SK-N-SH (cell line): ENCODE measurements around the gene COL5A1. TPM values are rescaled to one million over a fixed set of nuclear protein-coding genes. Genes with fewer than 3 reads are reported as not detected.
A peak's percentile ranks its signal among the peaks of the same experiment; 100 is the strongest.
"Not testable (repeated sequence)": the region's sequence is repeated elsewhere in the genome, so short reads cannot be mapped to it uniquely, and the experiment has no call there.

Source experiments
- CTCF ChIA-PET: fragments of 300-600, 350-600 bp; formaldehyde crosslinking; extraction: SDS; loops from one replicate; lab custom pipeline; 2021; lab: Yijun Ruan, JAX
- POLR2A ChIA-PET: fragments of 350-600 bp; sonication (Branson Sonifier 250); formaldehyde crosslinking; extraction: SDS; loops from one replicate; lab custom pipeline; 2020; ENCODE audit warnings: antibody characterized with exemption, inconsistent platforms; lab: Yijun Ruan, JAX
- DNase-seq: peaks from one replicate; pipeline ENCODE4 v3.0.0; 2012
- H2AFZ ChIP-seq: fragments of 200-600 bp; sonication (generic); 2 replicates; pipeline ENCODE4 v1.8.1; 2016; ENCODE audit warnings: antibody characterized with exemption, mild to moderate bottlenecking, low read depth
- H3F3A ChIP-seq: fragments of 200-600 bp; sonication (generic); replicated peaks from 2 replicates; pipeline ENCODE3; 2016; ENCODE audit warnings: antibody characterized with exemption, mild to moderate bottlenecking; ENCODE audit not compliant: insufficient read depth
- H3K27ac ChIP-seq, 2 experiments: fragments of 200-500 bp in 1 of 2; fragments of 200-600 bp in 1 of 2; sonication (Bioruptor generic) in 1 of 2; sonication (generic), shearing (Covaris generic) in 1 of 2; 2 replicates each; pipeline versions ENCODE4 v1.5.1 to v1.6.1; 2014 to 2016; ENCODE audit warnings: low read depth in 2 of 2, inconsistent platforms in 1 of 2, low read length in 1 of 2, mild to moderate bottlenecking in 1 of 2, mixed read lengths in 1 of 2
- H3K27me3 ChIP-seq: fragments of 200-600 bp; sonication (generic), shearing (Covaris generic); 2 replicates; pipeline ENCODE4 v1.6.1; 2016; ENCODE audit warnings: mixed run types; ENCODE audit not compliant: insufficient read depth
- H3K36me3 ChIP-seq, 2 experiments: fragments of 200-500 bp in 1 of 2; fragments of 200-600 bp in 1 of 2; sonication (Bioruptor generic) in 1 of 2; sonication (generic) in 1 of 2; replicated peaks in 1 of 2; 2 replicates each; pipeline versions ENCODE3 to v1.5.1; 2014 to 2016; ENCODE audit warnings: low read length in 1 of 2, mild to moderate bottlenecking in 1 of 2; ENCODE audit not compliant: insufficient read depth in 2 of 2, control insufficient read depth in 1 of 2
- H3K4me1 ChIP-seq, 2 experiments: fragments of 200-500 bp in 1 of 2; fragments of 200-600 bp in 1 of 2; sonication (Bioruptor generic) in 1 of 2; sonication (generic), shearing (Covaris generic) in 1 of 2; 2 replicates each; pipeline versions ENCODE4 v1.5.1 to v1.6.1; 2014 to 2016; ENCODE audit warnings: low read depth in 1 of 2, low read length in 1 of 2, mixed run types in 1 of 2; ENCODE audit not compliant: insufficient read depth in 2 of 2, control insufficient read depth in 1 of 2
- H3K4me2 ChIP-seq: fragments of 200-600 bp; sonication (generic), shearing (Covaris generic); 2 replicates; pipeline ENCODE4 v1.6.1; 2017; ENCODE audit warnings: mixed run types
- H3K4me3 ChIP-seq, 2 experiments: fragments of 200-500 bp in 1 of 2; fragments of 200-600 bp in 1 of 2; sonication (Bioruptor generic) in 1 of 2; sonication (generic), shearing (Covaris generic) in 1 of 2; 2 replicates each; pipeline versions ENCODE4 v1.5.1 to v1.8.1; 2014 to 2016; ENCODE audit warnings: low read depth in 2 of 2, inconsistent platforms in 1 of 2, low read length in 1 of 2, mild to moderate bottlenecking in 1 of 2, mixed read lengths in 1 of 2, moderate library complexity in 1 of 2
- H3K79me2 ChIP-seq: fragments of 200-600 bp; sonication (generic); 2 replicates; pipeline ENCODE4 v1.8.1; 2017; ENCODE audit warnings: mild to moderate bottlenecking; ENCODE audit not compliant: insufficient read depth
- H3K9ac ChIP-seq: fragments of 200-600 bp; sonication (generic); 2 replicates; pipeline ENCODE4 v1.6.1; 2017; ENCODE audit warnings: mixed run types
- H3K9me2 ChIP-seq: fragments of 200-600 bp; sonication (generic); 2 replicates; pipeline ENCODE4 v1.6.1; 2017; ENCODE audit warnings: mixed run types
- H3K9me3 ChIP-seq: fragments of 200-600 bp; sonication (generic); 2 replicates; pipeline ENCODE4 v1.6.1; 2017; ENCODE audit warnings: mixed run types, mild to moderate bottlenecking, moderate library complexity
- H4K20me1 ChIP-seq: fragments of 200-600 bp; sonication (generic); 2 replicates; pipeline ENCODE4 v1.6.1; 2017; ENCODE audit warnings: mild to moderate bottlenecking, mixed run types; ENCODE audit not compliant: insufficient read depth
- CHD2 ChIP-seq: fragments of 150-350 bp; IDR thresholded peaks from 2 replicates; pipeline ENCODE4 v1.6.1; 2018; ENCODE audit warnings: low read length; ENCODE audit not compliant: partially characterized antibody
- EP300 ChIP-seq, 2 experiments: IDR thresholded peaks; 2 replicates each; pipeline versions ENCODE4 v1.4.0 to v1.6.1; 2012; ENCODE audit warnings: borderline replicate concordance in 1 of 2, low read depth in 1 of 2, low read length in 1 of 2
- FOSL2 ChIP-seq: IDR thresholded peaks from 2 replicates; pipeline ENCODE4 v1.4.0; 2012; ENCODE audit warnings: low read depth, mild to moderate bottlenecking, moderate library complexity, borderline replicate concordance
- FOXJ3 ChIP-seq: sonication (generic); formaldehyde crosslinking; IDR thresholded peaks from 2 replicates; pipeline ENCODE4 v1.5.1; 2020; ENCODE audit warnings: mild to moderate bottlenecking, missing genetic modification reagents
- FOXM1 ChIP-seq: IDR thresholded peaks from 2 replicates; pipeline ENCODE4 v1.4.0; 2012; ENCODE audit warnings: low read depth, mild to moderate bottlenecking
- GATA2 ChIP-seq: sonication (generic); formaldehyde crosslinking; IDR thresholded peaks from 2 replicates; pipeline ENCODE4 v1.5.0; 2020; ENCODE audit warnings: mild to moderate bottlenecking, missing genetic modification reagents
- MEF2A ChIP-seq: IDR thresholded peaks from 2 replicates; pipeline ENCODE4 v1.4.0; 2012; ENCODE audit warnings: low read depth, borderline replicate concordance
- RAD21 ChIP-seq: IDR thresholded peaks from 2 replicates; pipeline ENCODE4 v1.6.1; 2012; ENCODE audit warnings: mild to moderate bottlenecking, low read length
- RCOR1 ChIP-seq: fragments of 150-350 bp; IDR thresholded peaks from 2 replicates; pipeline ENCODE4 v1.6.1; 2017; ENCODE audit warnings: antibody characterized with exemption, low read length
- REST ChIP-seq: IDR thresholded peaks from 2 replicates; pipeline ENCODE4 v1.6.1; 2012; ENCODE audit warnings: mild to moderate bottlenecking, low read depth, low read length, moderate library complexity
- SMC3 ChIP-seq: IDR thresholded peaks from 2 replicates; pipeline ENCODE4 v1.6.1; 2012; ENCODE audit warnings: low read depth, low read length, improper control_type of control experiment
- TCF12 ChIP-seq: IDR thresholded peaks from 2 replicates; pipeline ENCODE4 v1.4.0; 2012
- whole genome bisulfite sequencing: methylation state at CpG from one replicate; pipeline ENCODE4 v1.1.6; 2017; ENCODE audit warnings: low lambda C conversion rate; 5-methylcytosine and 5-hydroxymethylcytosine counted together
- polyA plus RNA-seq, 3 experiments: library from polyadenylated mRNA; depleted of rRNA; stranded (reverse); fragments of >200 nt; gene quantifications; 2 replicates each; pipeline ENCODE4 v1.2.3, GENCODE V29; 2012
- TF ChIP-seq, protein P1 (sequence below): IDR thresholded peaks from 2 replicates; pipeline ENCODE4 v1.4.0; 2012; ENCODE audit warnings: low read depth
- TF ChIP-seq, protein P2 (sequence below): fragments of 150-350 bp; IDR thresholded peaks from 2 replicates; pipeline ENCODE4 v1.6.1; 2017; ENCODE audit warnings: antibody characterized with exemption, low read length, low read depth, borderline replicate concordance

Gene COL5A1
- polyA plus RNA-seq, 1 of the 3 experiments (the other 2 are of a cell fraction): 73.8 TPM

DNA sequence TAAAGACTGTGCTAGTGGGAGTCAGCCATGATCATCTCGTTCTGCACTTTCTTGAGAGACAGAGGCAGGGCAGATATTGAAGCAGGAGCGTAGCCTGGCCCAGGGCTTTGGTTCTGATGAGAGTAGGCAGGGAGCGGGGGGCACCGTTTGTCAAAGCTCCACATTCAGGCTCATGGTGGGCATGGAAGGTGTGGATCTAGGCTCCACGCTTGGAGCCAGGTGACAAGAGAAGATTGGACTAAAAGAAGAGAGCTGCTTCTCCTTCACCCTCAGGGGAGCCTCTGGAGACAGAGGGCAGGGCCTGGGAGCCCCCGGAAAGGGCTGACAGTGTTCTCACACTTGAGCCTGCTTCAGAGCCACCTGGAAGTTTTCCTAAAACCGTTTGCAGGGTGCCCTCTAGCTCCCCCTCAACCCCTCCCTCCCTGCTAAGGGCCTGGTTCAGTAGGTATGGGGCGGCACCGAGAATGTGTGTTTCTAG, 214.3 kb downstream of the COL5A1 start (continued):
- TF ChIP-seq MEF2A: no peak
- TF ChIP-seq, all 33 proteins: peak for 0

DNA sequence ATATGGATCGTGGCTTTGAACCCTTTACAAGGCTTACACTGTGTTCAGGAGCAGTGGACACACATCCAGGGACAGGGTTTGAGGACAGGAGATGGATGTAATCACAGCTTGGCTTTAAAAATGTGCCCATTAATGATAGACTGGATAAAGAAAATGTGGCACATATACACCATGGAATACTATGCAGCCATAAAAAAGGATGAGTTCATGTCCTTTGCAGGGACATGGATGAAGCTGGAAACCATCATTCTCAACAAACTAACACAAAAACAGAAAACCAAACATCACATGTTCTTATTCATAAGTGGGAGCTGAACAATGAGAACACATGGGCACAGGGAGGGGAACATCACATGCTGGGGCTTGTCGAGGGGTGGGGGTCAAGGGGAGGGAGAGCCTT, 215.8 kb downstream of the COL5A1 start:
- H3F3A ChIP-seq: not testable (repeated sequence)

DNA sequence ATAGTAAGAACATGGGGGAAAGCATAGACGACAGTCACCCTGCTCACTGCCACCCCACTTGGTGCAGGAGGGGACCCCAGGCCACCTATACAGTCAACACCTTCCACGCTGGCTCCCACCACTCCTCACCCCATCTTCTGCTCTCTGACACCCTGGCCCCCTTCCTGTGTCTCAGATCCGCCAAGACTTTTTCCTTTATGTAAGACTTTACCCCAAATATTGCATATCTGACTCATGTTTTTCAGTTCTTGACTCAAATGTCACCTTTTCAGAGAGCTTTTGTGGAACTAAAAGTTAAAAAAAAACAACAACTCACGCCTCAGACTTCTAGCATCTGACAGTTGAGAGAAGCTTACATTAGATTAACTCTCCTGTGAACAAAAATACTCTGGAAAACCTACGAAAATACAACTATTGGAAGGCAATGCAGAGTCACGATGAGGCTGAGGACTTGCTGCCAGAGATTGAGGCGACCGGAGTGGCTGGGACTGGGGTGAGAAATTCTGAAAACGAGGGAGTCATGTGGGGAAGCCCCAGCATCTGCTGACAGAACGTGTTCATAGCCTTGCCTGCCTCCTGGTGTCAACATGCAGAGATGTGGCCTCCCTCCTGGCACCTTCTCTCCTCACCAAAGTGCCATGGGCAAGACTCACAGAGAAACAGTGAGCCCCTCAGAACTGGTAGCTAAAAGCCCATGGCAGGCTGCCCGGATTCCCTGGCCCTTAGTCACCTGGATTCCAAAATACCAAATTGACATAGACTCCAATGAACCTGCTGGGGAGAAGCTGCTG, 216.6 kb downstream of the COL5A1 start:
- TF ChIP-seq FOSL2 (peak; percentile 15; the same call in 1 of the 2 replicates), MEF2A (no peak)
- no peak overlapping the region for H3K9ac ChIP-seq
- no peaks in the 10 kb centered on the region for H3K27me3 ChIP-seq
- 22% methylated on average over 11 of the region's 11 CpGs for WGBS
- ChIA-PET CTCF (no interaction called here), POLR2A (no interaction called here)
- no peaks in the 10 kb centered on the region for H4K20me1 ChIP-seq
- H3K79me2 ChIP-seq: no peaks in the 10 kb centered on the region
- H3K9me3 ChIP-seq: no peaks in the 10 kb centered on the region
- H3F3A ChIP-seq: no peaks in the 10 kb centered on the region
- no peak overlapping the region for H2AFZ ChIP-seq
- DNase-seq: no peak
- no peaks in the 10 kb centered on the region for H3K9me2 ChIP-seq
- H3K4me1 ChIP-seq: no peaks in the 10 kb centered on the region
- H3K4me2 ChIP-seq: no peak overlapping the region
- H3K27ac ChIP-seq: no peak overlapping the region
- no peaks in the 10 kb centered on the region for H3K36me3 ChIP-seq
- no peak overlapping the region for H3K4me3 ChIP-seq

More for the DNA sequence above, 215.8 kb downstream of the COL5A1 start:
- H4K20me1 ChIP-seq, H3K36me3 ChIP-seq, H3K4me3 ChIP-seq, CTCF ChIA-PET, H3K27ac ChIP-seq, H3K4me1 ChIP-seq, H3K79me2 ChIP-seq, H3K27me3 ChIP-seq, H3K9ac ChIP-seq, DNase-seq, H3K9me3 ChIP-seq, POLR2A ChIA-PET, H3K4me2 ChIP-seq, H3K9me2 ChIP-seq, H2AFZ ChIP-seq: not testable (repeated sequence)
- 44% methylated on average over 2 of the region's 2 CpGs for WGBS

- no peak overlapping the region for H3K27ac ChIP-seq
- no peaks in the 10 kb centered on the region for H3K27me3 ChIP-seq
- ChIA-PET POLR2A (no interaction called here), CTCF (no interaction called here)
- no peaks in the 10 kb centered on the region for H3K36me3 ChIP-seq
- no peaks in the 10 kb centered on the region for H3K4me1 ChIP-seq
- H3K9ac ChIP-seq: no peak overlapping the region
- H3K4me3 ChIP-seq: no peak overlapping the region
- no peaks in the 10 kb centered on the region for H3F3A ChIP-seq
- no peaks in the 10 kb centered on the region for H4K20me1 ChIP-seq
- H2AFZ ChIP-seq: no peak overlapping the region
- DNase-seq: no peak
- no peak overlapping the region for H3K4me2 ChIP-seq
- H3K79me2 ChIP-seq: no peaks in the 10 kb centered on the region
- TF ChIP-seq, protein P1, sequence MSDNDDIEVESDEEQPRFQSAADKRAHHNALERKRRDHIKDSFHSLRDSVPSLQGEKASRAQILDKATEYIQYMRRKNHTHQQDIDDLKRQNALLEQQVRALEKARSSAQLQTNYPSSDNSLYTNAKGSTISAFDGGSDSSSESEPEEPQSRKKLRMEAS: no peak
- TF ChIP-seq FOXJ3 (CRISPR knock-in tag) (no peak), SMC3 (no peak), RAD21 (no peak), FOXM1 (no peak), GATA2 (CRISPR knock-in tag) (no peak), TCF12 (no peak), RCOR1 (no peak), EP300 (IDR thresholded peaks at IDR 0.05; ENCODE audit: borderline replicate concordance in 1 of 2, low read depth in 1 of 2, low read length in 1 of 2) (no peak), CHD2 (no peak), REST (no peak)
- TF ChIP-seq, protein P2, sequence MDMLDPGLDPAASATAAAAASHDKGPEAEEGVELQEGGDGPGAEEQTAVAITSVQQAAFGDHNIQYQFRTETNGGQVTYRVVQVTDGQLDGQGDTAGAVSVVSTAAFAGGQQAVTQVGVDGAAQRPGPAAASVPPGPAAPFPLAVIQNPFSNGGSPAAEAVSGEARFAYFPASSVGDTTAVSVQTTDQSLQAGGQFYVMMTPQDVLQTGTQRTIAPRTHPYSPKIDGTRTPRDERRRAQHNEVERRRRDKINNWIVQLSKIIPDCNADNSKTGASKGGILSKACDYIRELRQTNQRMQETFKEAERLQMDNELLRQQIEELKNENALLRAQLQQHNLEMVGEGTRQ: no peak
- no peaks in the 10 kb centered on the region for H3K9me3 ChIP-seq
- H3K9me2 ChIP-seq: no peaks in the 10 kb centered on the region
- WGBS: 46% methylated on average over 13 of the region's 13 CpGs
Measured at GRCh38 chr9:134860510-134860909, 218.9 kb downstream of the COL5A1 start.
